PFSK-1 (cell line): ENCODE measurements around the gene SORL1.

Experiments
- FOXP2 ChIP-seq: optimal IDR thresholded peaks from 2 replicates; pipeline ENCODE3; 2011; ENCODE audit warnings: borderline replicate concordance, control low read depth, inconsistent platforms; ENCODE audit not compliant: insufficient read depth; ENCODE audit errors: extremely low read length, extremely low read depth
- POLR2AphosphoS5 ChIP-seq: IDR thresholded peaks from 2 replicates; pipeline ENCODE4 v1.6.1; 2012; ENCODE audit warnings: low read depth, mild to moderate bottlenecking, control low read depth, low read length, moderate library complexity
- SIN3A ChIP-seq: IDR thresholded peaks from 2 replicates; pipeline ENCODE4 v1.6.1; 2012; ENCODE audit warnings: mild to moderate bottlenecking, low read length, moderate library complexity, borderline replicate concordance; ENCODE audit not compliant: insufficient read depth
- TAF1 ChIP-seq: IDR thresholded peaks from 2 replicates; pipeline ENCODE4 v1.6.1; 2012; ENCODE audit warnings: low read length, control low read depth, borderline replicate concordance; ENCODE audit not compliant: insufficient read depth
- TF ChIP-seq, protein P1 (sequence below), 2 experiments: IDR thresholded peaks; 2 replicates each; pipeline versions ENCODE4 v1.6.1 to v1.8.0; 2011 to 2012; ENCODE audit warnings: low read depth in 2 of 2, low read length in 2 of 2, control low read depth in 1 of 2, inconsistent platforms in 1 of 2, mild to moderate bottlenecking in 1 of 2, moderate library complexity in 1 of 2; ENCODE audit not compliant: insufficient read depth in 1 of 2

SORL1 gene

DNA sequence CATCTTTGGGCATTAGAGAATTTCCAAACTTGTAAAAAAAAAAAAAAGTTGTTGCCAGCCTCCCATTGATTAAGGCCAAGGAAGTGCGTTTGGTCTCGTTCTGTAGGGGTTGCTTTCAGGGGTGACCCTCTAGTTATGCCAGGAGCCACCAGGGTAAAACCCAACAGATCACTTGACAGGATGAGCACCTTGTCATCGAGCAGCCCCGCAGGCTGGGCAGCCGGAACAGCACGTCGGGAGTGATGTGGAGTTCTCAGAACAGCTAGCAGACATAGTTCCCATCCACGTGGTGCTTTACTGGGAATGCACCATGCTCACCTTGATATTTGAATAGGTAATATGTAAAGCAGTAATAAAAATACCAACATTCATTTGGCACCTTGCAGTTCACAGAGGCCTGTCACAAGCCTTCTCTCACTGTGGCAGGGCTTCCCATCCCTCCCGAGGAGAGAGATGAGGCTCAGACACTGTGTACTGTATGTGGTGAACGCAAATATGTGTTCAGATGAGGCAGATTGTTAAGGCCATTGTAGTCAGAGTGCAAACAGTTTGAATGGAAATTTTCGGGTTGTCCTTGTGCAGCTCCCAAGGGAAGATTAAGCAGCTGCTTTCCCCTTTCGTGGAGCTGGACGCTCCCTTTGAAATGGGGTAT lies 71.6 kb downstream of the SORL1 start:
- TF ChIP-seq TAF1, result no peak
- TF ChIP-seq, protein P1, sequence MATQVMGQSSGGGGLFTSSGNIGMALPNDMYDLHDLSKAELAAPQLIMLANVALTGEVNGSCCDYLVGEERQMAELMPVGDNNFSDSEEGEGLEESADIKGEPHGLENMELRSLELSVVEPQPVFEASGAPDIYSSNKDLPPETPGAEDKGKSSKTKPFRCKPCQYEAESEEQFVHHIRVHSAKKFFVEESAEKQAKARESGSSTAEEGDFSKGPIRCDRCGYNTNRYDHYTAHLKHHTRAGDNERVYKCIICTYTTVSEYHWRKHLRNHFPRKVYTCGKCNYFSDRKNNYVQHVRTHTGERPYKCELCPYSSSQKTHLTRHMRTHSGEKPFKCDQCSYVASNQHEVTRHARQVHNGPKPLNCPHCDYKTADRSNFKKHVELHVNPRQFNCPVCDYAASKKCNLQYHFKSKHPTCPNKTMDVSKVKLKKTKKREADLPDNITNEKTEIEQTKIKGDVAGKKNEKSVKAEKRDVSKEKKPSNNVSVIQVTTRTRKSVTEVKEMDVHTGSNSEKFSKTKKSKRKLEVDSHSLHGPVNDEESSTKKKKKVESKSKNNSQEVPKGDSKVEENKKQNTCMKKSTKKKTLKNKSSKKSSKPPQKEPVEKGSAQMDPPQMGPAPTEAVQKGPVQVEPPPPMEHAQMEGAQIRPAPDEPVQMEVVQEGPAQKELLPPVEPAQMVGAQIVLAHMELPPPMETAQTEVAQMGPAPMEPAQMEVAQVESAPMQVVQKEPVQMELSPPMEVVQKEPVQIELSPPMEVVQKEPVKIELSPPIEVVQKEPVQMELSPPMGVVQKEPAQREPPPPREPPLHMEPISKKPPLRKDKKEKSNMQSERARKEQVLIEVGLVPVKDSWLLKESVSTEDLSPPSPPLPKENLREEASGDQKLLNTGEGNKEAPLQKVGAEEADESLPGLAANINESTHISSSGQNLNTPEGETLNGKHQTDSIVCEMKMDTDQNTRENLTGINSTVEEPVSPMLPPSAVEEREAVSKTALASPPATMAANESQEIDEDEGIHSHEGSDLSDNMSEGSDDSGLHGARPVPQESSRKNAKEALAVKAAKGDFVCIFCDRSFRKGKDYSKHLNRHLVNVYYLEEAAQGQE (IDR thresholded peaks at IDR 0.05; ENCODE audit: insufficient read depth in 1 of 2, low read depth in 2 of 2, low read length in 2 of 2), result no peak
- no peak for TF ChIP-seq POLR2AphosphoS5
- no peak for TF ChIP-seq FOXP2
- no peak for TF ChIP-seq SIN3A

DNA sequence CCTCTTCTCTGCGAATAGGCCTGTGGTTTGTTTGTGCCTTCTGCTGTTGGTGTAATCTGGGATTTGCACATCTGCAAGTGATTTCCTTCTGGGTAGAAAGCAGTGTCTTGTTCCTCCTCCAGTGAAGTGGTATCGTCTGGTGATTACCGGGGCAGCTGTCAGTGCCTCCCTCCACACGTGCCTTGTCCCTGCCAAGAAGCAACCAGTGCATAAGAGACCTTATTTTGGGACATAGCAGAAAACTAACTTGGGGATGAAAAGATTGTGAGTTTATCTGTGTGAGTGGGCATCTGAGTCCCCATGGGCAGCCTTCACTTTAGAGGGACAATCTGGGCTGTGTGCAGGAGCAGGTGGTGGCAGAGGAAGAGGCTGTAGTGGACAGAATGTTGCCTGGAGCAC lies 72.1 kb downstream of the SORL1 start:
- TF ChIP-seq TAF1 (no peak), SIN3A (no peak), FOXP2 (peak; percentile 15), POLR2AphosphoS5 (no peak)
- TF ChIP-seq, protein P1 (IDR thresholded peaks at IDR 0.05; ENCODE audit: insufficient read depth in 1 of 2, low read depth in 2 of 2, low read length in 2 of 2), result no peak

DNA sequence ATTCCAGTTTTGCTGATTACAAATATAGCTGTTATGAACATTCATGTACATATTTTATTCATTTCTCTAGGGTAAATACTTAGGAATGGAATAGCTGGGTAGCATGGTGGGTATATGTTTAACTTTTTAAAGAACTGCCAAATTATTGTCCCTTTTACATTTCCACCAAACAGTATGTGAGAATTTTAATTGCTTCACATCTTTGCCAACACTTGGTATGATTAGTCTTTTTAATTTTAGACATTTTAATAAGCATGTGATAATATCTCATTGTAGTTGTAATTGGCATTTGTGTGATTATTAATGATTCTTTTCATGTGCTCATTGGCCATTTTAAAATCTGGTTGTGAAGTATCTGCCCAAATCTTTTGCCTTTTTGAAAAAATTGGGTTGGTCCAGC lies 73.3 kb downstream of the SORL1 start:
- TF ChIP-seq SIN3A, result no peak
- TF ChIP-seq TAF1, result no peak

DNA sequence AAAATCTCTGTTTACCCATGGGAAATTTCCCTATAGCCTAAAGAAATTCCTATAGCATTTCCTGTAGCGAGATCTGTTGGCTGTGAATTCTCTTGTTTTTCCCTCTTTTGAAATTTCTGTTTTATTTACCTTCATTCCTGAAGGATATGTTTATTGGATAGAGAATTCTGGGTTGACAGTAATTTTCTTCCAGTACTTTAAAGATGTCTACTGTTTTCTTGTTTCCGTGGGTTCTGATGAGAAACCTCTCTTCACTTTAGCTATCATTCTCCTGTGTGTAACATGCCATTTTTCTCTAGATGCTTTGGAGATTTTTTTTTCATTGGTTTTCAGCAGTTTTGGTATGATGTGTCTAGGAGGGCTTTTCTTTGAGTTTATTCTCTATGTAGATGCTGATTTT lies 78.1 kb downstream of the SORL1 start:
- no peak for TF ChIP-seq FOXP2
- TF ChIP-seq POLR2AphosphoS5, result no peak
- TF ChIP-seq SIN3A, result no peak
- no peak for TF ChIP-seq TAF1
- TF ChIP-seq, protein P1 (IDR thresholded peaks at IDR 0.05; ENCODE audit: insufficient read depth in 1 of 2, low read depth in 2 of 2, low read length in 2 of 2), result no peak

DNA sequence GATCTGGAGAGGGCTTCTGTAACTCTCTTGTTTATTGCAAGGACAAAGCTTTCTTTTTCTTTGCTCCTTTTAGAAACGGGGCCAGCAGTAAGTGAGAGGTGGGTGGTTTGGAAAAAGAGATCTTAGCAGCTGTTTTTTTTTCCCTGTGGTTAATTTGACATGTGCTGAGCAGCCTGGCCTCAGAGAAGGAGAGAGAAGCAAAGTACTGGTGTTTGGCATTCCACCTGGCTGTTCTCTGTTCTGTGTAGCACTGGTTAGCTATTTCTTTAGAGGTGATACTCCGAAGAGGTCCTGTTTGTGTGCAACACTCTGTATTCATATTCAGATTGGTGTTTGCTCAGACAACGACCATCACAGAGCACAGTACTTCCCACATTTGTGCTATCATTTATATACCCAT lies 81.5 kb downstream of the SORL1 start:
- TF ChIP-seq FOXP2 (no peak), TAF1 (no peak), POLR2AphosphoS5 (no peak)
- TF ChIP-seq, protein P1 (IDR thresholded peaks at IDR 0.05; ENCODE audit: insufficient read depth in 1 of 2, low read depth in 2 of 2, low read length in 2 of 2), result no peak
